ENCODE measurements around the gene KLF2.

KLF2 gene

GRCh38 chr19:16370641-16371391 is 46.2 kb downstream of the KLF2 start:
- in situ Hi-C loops (cut with HindIII; ENCODE audit: low pct_ligation_motif_present, low sequenced_read_pairs) = loop anchor here (25.0 kb wide), 1 partner anchor 134 kb away; no protein-coding TSS in a partner anchor
- no peak overlapping the region for H3K27ac ChIP-seq
- TF ChIP-seq, protein P1, sequence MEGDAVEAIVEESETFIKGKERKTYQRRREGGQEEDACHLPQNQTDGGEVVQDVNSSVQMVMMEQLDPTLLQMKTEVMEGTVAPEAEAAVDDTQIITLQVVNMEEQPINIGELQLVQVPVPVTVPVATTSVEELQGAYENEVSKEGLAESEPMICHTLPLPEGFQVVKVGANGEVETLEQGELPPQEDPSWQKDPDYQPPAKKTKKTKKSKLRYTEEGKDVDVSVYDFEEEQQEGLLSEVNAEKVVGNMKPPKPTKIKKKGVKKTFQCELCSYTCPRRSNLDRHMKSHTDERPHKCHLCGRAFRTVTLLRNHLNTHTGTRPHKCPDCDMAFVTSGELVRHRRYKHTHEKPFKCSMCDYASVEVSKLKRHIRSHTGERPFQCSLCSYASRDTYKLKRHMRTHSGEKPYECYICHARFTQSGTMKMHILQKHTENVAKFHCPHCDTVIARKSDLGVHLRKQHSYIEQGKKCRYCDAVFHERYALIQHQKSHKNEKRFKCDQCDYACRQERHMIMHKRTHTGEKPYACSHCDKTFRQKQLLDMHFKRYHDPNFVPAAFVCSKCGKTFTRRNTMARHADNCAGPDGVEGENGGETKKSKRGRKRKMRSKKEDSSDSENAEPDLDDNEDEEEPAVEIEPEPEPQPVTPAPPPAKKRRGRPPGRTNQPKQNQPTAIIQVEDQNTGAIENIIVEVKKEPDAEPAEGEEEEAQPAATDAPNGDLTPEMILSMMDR (IDR thresholded peaks at IDR 0.05; ENCODE audit: low read depth, low read length, missing control alignments) = no peak
- H3K27me3 ChIP-seq (replicated peaks) = no peaks in the 10 kb centered on the region
- DNase-seq = no peak
- no peak overlapping the region for H3K4me3 ChIP-seq (ENCODE audit: low read depth, low read length)
- peaks cover 14% of the 10 kb centered on the region for H3K36me3 ChIP-seq (replicated peaks)

GRCh38 chr19:16371540-16371986 is 46.9 kb downstream of the KLF2 start:
- H3K36me3 ChIP-seq (replicated peaks) = peaks cover 15% of the 10 kb centered on the region

GRCh38 chr19:16372065-16372915 is 47.7 kb downstream of the KLF2 start:
- H3K36me3 ChIP-seq (replicated peaks) = peaks cover 22% of the 10 kb centered on the region
- in situ Hi-C loops (cut with HindIII; ENCODE audit: low pct_ligation_motif_present, low sequenced_read_pairs) = loop anchor here (25.0 kb wide), 1 partner anchor 135 kb away; no protein-coding TSS in a partner anchor
- no peaks in the 10 kb centered on the region for H3K27me3 ChIP-seq (replicated peaks)
- DNase-seq = no peak
- no peak overlapping the region for H3K4me3 ChIP-seq (ENCODE audit: low read depth, low read length)
- no peak overlapping the region for H3K27ac ChIP-seq
- TF ChIP-seq, protein P1 (IDR thresholded peaks at IDR 0.05; ENCODE audit: low read depth, low read length, missing control alignments) = no peak

More at GRCh38 chr19:16371540-16371986, 46.9 kb downstream of the KLF2 start:
- Histone ChIP-seq H3K27me3 (replicated peaks) (no peaks in the 10 kb centered on the region), H3K27ac (no peak overlapping the region), H3K4me3 (ENCODE audit: low read depth, low read length) (no peak overlapping the region)
- in situ Hi-C loops (cut with HindIII; ENCODE audit: low pct_ligation_motif_present, low sequenced_read_pairs) = loop anchor here (25.0 kb wide), 1 partner anchor 134 kb away; no protein-coding TSS in a partner anchor
- no peak for DNase-seq
- TF ChIP-seq, protein P1 (IDR thresholded peaks at IDR 0.05; ENCODE audit: low read depth, low read length, missing control alignments) = no peak

- no peak for DNase-seq
- H3K27ac ChIP-seq = no peak overlapping the region
- H3K36me3 ChIP-seq (replicated peaks) = peaks cover 29% of the 10 kb centered on the region
- TF ChIP-seq, protein P1 (IDR thresholded peaks at IDR 0.05; ENCODE audit: low read depth, low read length, missing control alignments) = no peak
- in situ Hi-C loops (cut with HindIII; ENCODE audit: low pct_ligation_motif_present, low sequenced_read_pairs) = loop anchor here (25.0 kb wide), 1 partner anchor 136 kb away; no protein-coding TSS in a partner anchor
- H3K27me3 ChIP-seq (replicated peaks) = no peaks in the 10 kb centered on the region
- no peak overlapping the region for H3K4me3 ChIP-seq (ENCODE audit: low read depth, low read length)
Measured at GRCh38 chr19:16373079-16373478, 48.5 kb downstream of the KLF2 start.

GRCh38 chr19:16373532-16373931 is 48.9 kb downstream of the KLF2 start:
- Histone ChIP-seq H3K27me3 (replicated peaks) (no peaks in the 10 kb centered on the region), H3K4me3 (ENCODE audit: low read depth, low read length) (no peak overlapping the region), H3K27ac (no peak overlapping the region), H3K36me3 (replicated peaks) (peaks cover 29% of the 10 kb centered on the region)
- TF ChIP-seq, protein P1 (IDR thresholded peaks at IDR 0.05; ENCODE audit: low read depth, low read length, missing control alignments) = no peak
- in situ Hi-C loops (cut with HindIII; ENCODE audit: low pct_ligation_motif_present, low sequenced_read_pairs) = loop anchor here (25.0 kb wide), 1 partner anchor 136 kb away; no protein-coding TSS in a partner anchor
- DNase-seq = peak; percentile 70
